HG03571 (cell line): ENCODE results near the gene ITGA2B.
A peak's percentile ranks its signal among the peaks of the same experiment; 100 is the strongest.
"Not testable (repeated sequence)": the region's sequence is repeated elsewhere in the genome, so short reads cannot be mapped to it uniquely, and the experiment has no call there.

ENCODE experiments used
- ATAC-seq: cut with Tn5 transposase; IDR thresholded peaks from one replicate; pipeline ENCODE4 v1.9.1; 2021; ENCODE audit not compliant: unreplicated experiment

Gene ITGA2B

DNA sequence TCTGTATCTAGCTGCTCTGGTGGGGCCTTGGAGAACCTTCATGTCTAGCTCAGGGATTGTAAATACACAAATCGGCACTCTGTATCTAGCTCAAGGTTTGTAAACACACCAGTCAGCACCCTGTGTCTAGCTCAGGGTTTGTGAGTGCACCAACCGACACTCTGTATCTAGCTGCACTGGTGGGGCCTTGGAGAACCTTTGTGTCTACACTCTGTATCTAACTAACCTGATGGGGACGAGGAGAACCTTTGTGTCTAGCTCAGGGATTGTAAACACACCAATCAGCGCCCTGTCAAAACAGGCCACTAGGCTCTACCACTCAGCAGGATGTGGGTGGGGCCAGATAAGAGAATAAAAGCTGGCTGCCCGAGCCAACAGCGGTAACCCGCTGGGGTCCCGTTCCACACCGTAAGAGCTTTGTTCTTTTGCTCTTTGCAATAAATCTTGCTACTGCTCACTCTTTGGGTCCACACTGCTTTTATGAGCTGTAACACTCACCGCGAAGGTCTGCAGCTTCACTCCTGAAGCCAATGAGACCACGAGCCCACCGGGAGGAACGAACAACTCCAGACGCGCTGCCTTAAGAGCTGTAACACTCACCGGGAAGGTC lies 19.9 kb downstream of the ITGA2B start:
- not testable (repeated sequence) for ATAC-seq

- ATAC-seq: not testable (repeated sequence)
These were observed 20.8 kb downstream of the ITGA2B start for GRCh38 chr17:44368391-44369243.

DNA sequence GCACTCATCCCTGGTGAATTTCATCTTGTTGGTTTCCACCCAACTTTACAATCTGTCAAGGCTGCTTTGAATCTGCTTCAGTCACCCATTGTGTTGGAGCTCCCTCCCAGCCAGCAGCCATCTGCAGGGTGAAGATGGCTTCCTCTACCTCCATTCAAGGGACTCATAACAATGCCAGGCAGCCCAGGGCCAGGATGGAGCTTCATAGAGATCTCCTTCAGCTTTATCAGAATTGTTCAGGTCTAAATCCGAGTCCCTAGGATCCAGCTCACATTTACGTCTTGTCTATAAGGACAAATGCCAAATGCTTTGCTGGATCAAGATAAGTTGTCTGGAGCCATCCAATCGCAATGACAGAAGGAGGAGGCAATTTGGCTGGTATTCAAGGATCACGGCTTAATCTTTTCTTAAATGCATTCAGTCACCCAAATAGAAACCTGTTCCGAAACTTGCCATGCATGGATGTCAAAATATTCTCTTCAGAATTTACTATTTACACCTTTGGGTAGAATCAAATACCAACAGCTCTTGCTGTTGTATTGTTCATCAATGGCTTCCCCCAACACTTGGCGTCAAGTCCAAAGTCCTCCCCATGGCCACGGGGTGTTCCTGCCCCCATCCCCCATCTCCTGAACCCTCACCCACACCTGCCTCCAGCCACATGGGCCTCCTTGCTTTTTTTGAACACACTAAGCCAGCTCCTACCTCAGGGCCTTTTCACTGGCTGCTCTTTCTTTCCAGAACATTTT lies 22.0 kb downstream of the ITGA2B start:
- ATAC-seq: no peak

GRCh38 chr17:44365051-44365450 lies 24.4 kb downstream of the ITGA2B start:
- ATAC-seq: not testable (repeated sequence)

DNA sequence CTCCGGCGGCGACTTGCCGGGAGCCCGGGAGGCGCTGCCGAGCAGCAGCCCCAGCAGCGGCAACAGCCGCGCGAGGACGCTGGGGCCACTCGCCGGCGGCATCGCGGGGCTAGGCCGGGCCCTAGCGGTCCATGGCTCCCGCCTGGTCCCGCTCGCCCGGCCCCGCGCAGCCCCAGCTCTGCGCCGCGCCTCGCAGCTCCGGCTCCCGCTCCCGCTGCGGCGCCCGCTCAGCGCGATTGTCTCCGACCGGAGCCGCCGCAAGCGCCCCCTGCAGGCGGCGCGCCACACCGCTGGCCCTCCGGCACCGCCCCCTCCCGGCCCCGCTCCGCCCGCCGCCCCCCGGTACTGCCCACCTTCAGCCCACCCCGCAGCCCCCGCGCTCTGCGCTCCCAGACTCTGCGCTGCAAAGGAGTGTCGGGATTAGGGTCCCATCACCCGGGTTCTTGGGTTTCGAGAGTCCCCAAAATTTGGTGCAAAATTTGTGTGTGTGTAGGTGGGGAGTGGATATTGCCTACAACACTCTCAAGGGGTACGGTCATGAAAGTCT lies 25.8 kb downstream of the ITGA2B start, which contains the start of gene FAM171A2:
Gene FAM171A2, minus strand, starts transcription at position 241 of the 547 bp plus-strand sequence. Its CDS starts 139 bp downstream, at position 102.
- peak; percentile 44 for ATAC-seq

GRCh38 chr17:44362949-44363612 lies 26.4 kb downstream of the ITGA2B start:
- no peak for ATAC-seq

DNA sequence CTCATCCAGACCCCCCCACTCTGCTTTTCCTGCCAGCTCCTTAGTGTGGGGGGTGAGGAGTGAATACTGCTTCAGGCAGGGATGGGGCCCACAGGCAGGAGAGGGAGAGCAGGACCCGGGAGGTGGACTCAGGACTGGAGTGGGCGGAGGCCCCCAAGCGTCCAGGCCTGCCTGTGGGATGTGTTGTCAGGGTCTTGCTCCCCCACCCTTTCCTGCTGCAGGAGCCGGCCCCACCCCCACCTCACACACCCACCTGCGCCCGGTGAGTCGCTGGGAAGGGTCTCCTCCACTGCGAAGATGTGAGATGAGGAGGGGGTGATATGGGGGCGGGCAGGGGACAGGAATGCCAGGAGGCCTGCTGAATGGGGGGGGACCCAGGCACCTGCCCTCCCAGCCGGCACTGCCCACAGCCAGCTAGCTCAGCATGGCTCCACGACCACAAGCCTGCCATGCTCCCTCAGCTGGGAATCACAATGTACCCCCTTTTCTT lies 26.9 kb downstream of the ITGA2B start:
- ATAC-seq: no peak

DNA sequence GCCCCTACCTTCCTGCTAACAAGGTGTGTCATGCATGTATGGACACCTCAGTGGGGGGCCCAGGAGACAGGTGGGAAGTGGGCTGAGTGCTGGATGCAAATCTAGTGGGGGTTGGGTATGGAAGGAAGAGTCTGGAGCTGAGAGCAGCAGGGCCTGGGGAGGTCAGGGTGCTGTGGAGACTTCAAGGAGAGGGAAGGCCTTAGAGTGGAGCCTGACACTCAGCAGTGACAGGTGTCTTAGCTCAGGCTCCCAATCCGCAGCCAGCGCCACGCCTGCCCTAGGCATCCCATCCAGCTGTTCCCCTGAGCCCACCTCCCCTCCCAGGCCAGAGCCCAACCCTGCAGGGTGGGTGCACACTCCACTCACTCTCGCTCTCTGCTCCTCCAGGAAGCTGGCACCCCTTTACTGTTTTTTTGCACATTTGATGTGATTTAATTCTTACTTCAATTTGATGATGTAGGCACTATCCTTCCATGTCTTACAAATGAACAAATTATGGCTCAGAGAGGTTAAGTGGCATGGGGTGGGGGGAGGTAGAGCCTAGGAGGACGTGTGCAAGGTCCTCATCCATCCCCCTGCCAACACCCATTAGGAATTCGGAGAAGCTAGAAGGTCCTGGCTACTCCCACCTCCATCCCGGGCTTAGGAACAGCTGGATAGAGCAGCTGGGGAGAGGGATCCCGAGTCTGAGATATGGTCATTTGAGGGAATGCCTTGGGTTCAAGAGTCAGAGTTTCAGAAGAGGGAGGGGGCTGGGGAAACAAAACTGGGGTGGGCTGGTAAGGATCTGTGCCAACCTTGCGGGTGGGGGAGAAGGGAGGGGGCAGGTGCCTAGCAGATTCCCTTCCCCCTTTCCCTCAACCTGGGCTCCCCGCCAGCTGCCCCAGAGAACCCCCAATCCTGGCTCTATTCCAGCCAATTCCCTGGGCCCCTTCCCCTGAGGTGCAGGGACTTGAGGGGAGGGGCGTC lies 27.9 kb downstream of the ITGA2B start:
- no peak for ATAC-seq

DNA sequence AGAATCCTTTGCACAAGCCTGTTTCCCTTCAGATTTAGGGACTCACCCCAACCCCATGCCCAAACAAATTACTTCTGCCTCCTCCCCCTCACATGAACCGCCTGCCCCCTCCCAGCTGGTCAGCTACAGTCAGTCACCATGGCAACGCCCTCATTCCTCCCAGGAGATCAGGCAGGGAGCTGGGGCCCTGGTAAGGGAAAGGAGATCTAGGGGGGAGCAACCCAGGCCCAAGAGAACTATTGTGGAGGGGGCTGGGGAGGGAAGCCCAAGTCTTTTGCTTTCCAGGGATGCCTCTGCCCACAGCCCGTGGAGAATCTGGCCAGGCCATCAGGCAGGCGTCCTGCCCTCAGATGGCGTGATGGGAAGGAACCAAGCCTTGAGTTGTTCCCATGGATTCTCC lies 28.6 kb downstream of the ITGA2B start:
- no peak for ATAC-seq

- no peak for ATAC-seq
These were observed 29.3 kb downstream of the ITGA2B start for GRCh38 chr17:44360144-44360533.

DNA sequence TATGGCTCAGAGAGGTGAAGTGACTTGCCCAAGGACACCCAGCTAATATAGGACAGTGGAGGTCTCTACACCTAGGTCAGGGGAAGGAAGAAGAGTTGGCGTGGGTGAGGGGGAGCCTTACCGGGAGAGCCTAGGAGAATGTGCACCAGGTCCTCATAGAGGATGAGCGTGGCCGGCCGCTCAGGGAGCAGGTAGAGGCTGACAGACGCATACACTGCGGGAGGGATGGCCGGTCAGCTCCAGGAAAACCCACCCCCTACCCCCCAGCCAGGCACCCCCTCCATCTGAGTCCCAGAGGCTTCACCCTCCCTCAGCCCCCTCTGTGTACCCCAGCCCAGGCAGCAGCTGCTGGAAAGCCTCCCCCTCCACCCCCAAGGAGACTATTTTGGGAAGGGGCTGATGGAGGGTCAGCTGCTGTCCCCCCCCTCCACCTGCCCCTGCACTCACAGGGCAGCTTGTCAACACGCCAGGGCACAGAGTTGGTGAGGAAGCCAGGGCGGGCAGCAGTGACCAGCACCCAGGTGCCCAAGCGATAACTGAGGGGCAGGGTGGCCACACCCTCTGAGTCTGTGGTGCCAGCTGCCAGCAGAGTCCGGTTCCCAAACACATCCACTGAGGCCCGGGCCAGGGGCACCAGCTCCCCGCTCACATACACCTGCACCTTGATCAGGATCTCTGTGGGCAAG lies 29.8 kb downstream of the ITGA2B start:
- ATAC-seq: no peak

- no peak for ATAC-seq
These were observed 30.4 kb downstream of the ITGA2B start for GRCh38 chr17:44359006-44359405.

GRCh38 chr17:44358066-44358465 lies 31.4 kb downstream of the ITGA2B start:
- no peak for ATAC-seq

DNA sequence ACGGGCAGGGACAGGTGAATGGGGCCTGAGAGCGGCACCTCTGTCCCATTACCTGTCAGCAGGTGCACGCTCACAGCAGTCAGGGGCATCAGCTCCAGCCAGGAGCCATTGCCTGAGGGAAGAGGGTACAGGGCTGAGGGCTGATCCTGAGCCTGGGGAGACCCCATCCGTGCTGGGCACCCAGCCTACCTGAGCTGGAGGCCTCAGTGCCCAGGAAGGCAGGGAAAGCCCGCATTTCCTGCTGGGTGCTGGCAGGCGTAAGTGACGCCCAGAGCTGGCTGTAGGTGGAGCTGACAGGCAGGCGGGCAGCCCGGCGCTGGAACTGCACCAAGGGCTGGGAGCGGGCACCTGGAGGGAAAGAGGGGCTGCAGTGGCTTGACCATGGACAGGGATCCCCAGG lies 33.2 kb downstream of the ITGA2B start:
- ATAC-seq: no peak

DNA sequence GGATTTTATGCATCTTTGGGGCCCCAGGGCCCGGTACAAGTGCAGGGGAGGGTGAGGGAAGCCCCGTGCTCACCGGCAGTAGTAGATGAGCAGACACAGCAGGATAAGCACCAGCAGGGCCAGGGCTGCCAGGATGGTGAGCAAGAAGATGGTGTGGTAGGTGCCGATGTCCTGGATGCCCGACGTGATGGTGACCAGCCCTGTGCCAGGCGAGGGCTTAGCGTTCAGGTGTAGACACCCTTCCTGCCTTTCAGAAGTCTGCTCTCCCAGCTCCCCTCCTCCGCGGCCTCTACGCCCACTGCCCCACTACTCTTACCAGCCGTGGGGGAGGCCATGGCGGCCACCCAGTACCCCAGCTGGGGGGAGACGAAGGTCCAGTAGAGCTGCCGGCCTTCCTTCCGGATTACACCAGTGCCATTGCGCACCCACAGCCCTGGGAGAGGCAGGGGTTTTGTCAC lies 33.8 kb downstream of the ITGA2B start:
- ATAC-seq: no peak

DNA sequence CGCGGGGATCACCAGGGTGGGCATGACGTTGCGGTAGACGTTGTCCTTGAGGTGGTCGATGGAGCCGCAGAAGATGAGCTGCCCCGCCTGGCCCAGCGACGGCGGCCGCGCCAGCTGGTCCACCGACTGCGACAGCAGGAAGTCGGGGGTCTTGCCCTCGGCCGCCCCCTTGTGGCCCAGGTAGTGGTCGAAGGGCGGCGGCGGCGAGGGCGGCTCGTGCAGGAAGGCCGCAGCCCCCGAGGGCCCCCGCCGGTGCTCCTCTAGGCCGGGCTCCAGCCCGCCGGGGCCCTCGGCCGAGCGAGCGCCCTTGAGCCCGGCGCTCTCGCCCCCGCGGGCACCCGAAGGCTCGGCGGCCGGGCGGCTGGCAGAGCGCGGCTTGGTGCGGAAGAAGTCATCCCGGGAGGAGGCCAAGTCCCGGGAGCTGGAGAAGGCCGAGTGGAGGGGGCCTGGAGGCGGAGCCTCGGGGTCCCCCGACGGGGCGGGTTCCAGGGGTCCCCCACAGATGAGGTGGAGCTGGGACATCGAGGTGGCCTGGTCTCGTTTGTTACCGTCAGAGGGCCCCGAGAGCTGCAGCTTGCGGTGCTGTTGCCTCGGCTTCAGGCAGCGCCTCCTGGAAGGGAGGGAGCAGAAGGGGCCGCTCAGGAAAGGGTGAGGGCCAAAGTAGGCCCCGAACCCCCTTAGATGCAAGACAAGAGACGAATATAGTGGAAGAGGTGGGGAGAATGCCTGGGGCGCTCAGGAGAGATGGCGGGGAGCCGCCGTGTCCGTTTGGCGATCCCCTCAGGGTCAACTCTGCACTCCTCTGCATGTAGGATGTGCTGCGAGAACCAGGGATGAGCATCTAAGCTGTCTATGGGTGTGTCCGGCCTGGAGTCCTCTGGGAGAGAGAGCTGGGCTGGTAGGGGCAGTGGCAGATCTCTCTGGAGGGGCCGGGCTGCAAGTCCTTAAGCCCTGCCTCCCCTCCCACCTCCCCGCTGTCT lies 34.6 kb downstream of the ITGA2B start:
- ATAC-seq: no peak

DNA sequence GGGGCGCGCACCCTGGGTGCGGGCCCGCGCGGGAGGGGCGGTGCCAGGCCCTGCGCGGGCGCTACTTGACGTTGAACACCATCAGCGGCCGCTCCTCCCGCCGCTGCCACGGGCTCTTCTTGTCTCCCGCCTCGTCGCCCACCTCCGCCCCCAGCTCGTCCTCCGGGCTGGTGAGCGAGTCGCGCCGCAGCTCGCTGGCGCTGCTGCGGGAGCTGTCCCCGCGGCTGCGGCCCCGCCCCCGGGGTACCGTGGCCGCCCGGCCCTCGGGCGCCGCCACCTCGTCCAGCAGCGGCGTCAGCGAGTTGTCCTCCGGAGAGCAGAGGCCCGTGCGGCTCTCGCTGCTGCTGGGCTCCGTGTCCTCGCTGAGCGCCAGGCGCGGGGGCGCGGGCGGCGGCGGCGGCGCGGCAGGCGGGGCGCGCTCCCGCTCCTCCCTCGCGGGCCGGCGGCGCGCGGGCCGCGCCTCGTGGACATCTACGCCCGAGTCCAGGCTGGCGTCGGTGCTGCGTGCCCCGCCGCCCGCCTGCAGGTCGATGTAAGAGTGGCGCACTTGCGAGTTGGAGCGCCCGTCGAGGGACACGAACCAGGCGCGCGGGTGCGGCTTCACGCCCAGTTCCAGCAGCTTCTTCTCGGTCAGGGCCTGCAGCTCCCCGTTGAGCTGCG lies 35.6 kb downstream of the ITGA2B start:
- ATAC-seq: no peak
